HCT116 (cell line): ENCODE results near the gene TNIP1. TPM values are rescaled to one million over a fixed set of nuclear protein-coding genes. Genes with fewer than 3 reads are reported as not detected.

Experiments
- ATAC-seq: fragments of 200-7000 bp; cut with Tn5 transposase; 2 replicates; pipeline ENCODE4 v1.9.1; 2020; ENCODE audit warnings: mild to moderate bottlenecking, moderate library complexity
- BruUV-seq: library from RNA; stranded (reverse); fragments of 400-500 nt; replicated peaks from 2 replicates; lab custom pipeline; 2021; lab: Mats Ljungman, UMichigan
- CTCF ChIA-PET: fragments of 300-600 bp; sonication (Branson Sonifier 250); formaldehyde crosslinking; loops from one replicate; lab custom pipeline; 2021; ENCODE audit warnings: antibody characterized with exemption; lab: Charles Lee
- POLR2A ChIA-PET: fragments of 300-600, 350-600 bp; sonication (Branson Sonifier 250); formaldehyde crosslinking; loops from one replicate; lab custom pipeline; 2021; ENCODE audit warnings: antibody characterized with exemption; lab: Charles Lee
- RAD21 ChIA-PET, 2 experiments: fragments of 300-600 bp; sonication (Branson Sonifier 250); formaldehyde crosslinking; loops; one replicate each; lab custom pipeline; 2023; ENCODE audit warnings: low total read pairs in 2 of 2; ENCODE audit not compliant: uncharacterized antibody in 2 of 2, unreplicated experiment in 2 of 2, low non-redundant PET in 1 of 2; lab: Charles Lee
- DNase-seq: peaks from one replicate; pipeline ENCODE4 v3.0.0-alpha.2; 2010; ENCODE audit warnings: low read depth, low spot score
- H2AFZ ChIP-seq: fragments of 200-600 bp; shearing (Covaris generic), sonication (generic); 2 replicates; pipeline ENCODE4 v1.6.1; 2017; ENCODE audit warnings: low read depth, mixed run types, mixed read lengths, antibody characterized with exemption, low read length; ENCODE audit not compliant: poor library complexity, severe bottlenecking
- H3K27ac ChIP-seq: 2 replicates; pipeline ENCODE4 v1.5.1; 2012; ENCODE audit warnings: low read depth, low read length
- H3K27me3 ChIP-seq: fragments of 200-600 bp; sonication (generic); 2 replicates; pipeline ENCODE4 v1.6.1; 2016; ENCODE audit warnings: mixed run types, low read length, mixed read lengths; ENCODE audit not compliant: insufficient read depth
- H3K36me3 ChIP-seq, 2 experiments: fragments of 200-500 bp in 1 of 2; fragments of 200-600 bp in 1 of 2; sonication (Bioruptor generic) in 1 of 2; sonication (generic) in 1 of 2; 2 replicates each; pipeline versions ENCODE4 v1.5.1 to v1.6.1; 2014 to 2016; ENCODE audit warnings: low read length in 2 of 2, inconsistent platforms in 1 of 2, mixed read lengths in 1 of 2, mixed run types in 1 of 2; ENCODE audit not compliant: insufficient read depth in 2 of 2, control insufficient read depth in 1 of 2
- H3K4me1 ChIP-seq, 2 experiments: fragments of 200-600 bp in 1 of 2; sonication (generic) in 1 of 2; 2 replicates each; pipeline versions ENCODE4 v1.5.1 to v1.6.1; 2012 to 2017; ENCODE audit warnings: low read length in 2 of 2, inconsistent platforms in 1 of 2, mild to moderate bottlenecking in 1 of 2, mixed read lengths in 1 of 2, mixed run types in 1 of 2, moderate library complexity in 1 of 2; ENCODE audit not compliant: insufficient read depth in 2 of 2, control insufficient read depth in 1 of 2
- H3K4me2 ChIP-seq: fragments of 200-600 bp; sonication (generic); 2 replicates; pipeline ENCODE4 v1.6.1; 2017; ENCODE audit warnings: mixed run types, low read length, mixed read lengths
- H3K4me3 ChIP-seq, 2 experiments: fragments of 200-600 bp in 1 of 2; sonication (generic) in 1 of 2; replicated peaks in 1 of 2; 2 replicates each; pipeline ENCODE4 v1.5.1; 2011 to 2016; ENCODE audit warnings: low read length in 2 of 2, control low read depth in 1 of 2, low read depth in 1 of 2, mild to moderate bottlenecking in 1 of 2, mixed read lengths in 1 of 2, mixed run types in 1 of 2
- H3K79me2 ChIP-seq: fragments of 200-600 bp; sonication (generic); 2 replicates; pipeline ENCODE4 v1.6.1; 2017; ENCODE audit warnings: mild to moderate bottlenecking, mixed run types, low read length, moderate library complexity, mixed read lengths; ENCODE audit not compliant: insufficient read depth
- H3K9ac ChIP-seq: fragments of 200-600 bp; sonication (generic); 2 replicates; pipeline ENCODE4 v1.6.1; 2016; ENCODE audit warnings: low read length, mixed read lengths
- H3K9me2 ChIP-seq: fragments of 200-600 bp; sonication (generic), shearing (Covaris generic); 2 replicates; pipeline ENCODE4 v1.6.1; 2017; ENCODE audit warnings: mixed run types, mild to moderate bottlenecking, moderate library complexity; ENCODE audit not compliant: insufficient read depth
- H3K9me3 ChIP-seq, 2 experiments: fragments of 200-500 bp in 1 of 2; fragments of 200-600 bp in 1 of 2; sonication (Bioruptor generic) in 1 of 2; sonication (generic) in 1 of 2; 2 replicates each; pipeline ENCODE4 v1.6.1; 2014 to 2017; ENCODE audit warnings: low read length in 2 of 2, mixed read lengths in 2 of 2, inconsistent platforms in 1 of 2, low read depth in 1 of 2, mild to moderate bottlenecking in 1 of 2, mixed run types in 1 of 2, moderate library complexity in 1 of 2; ENCODE audit not compliant: control insufficient read depth in 1 of 2, insufficient read depth in 1 of 2
- H4K20me1 ChIP-seq: fragments of 200-600 bp; sonication (generic), shearing (Covaris generic); 2 replicates; pipeline ENCODE4 v1.6.1; 2017; ENCODE audit warnings: mixed run types, mild to moderate bottlenecking, moderate library complexity; ENCODE audit not compliant: insufficient read depth
- CBX3 ChIP-seq: IDR thresholded peaks from 2 replicates; pipeline ENCODE4 v1.6.1; 2012; ENCODE audit warnings: low read depth
- EGR1 ChIP-seq: IDR thresholded peaks from 2 replicates; pipeline ENCODE4 v1.6.1; 2012; ENCODE audit warnings: low read depth
- ELF1 ChIP-seq: IDR thresholded peaks from 2 replicates; pipeline ENCODE4 v1.6.1; 2012; ENCODE audit warnings: low read depth, borderline replicate concordance
- EZH2 ChIP-seq: fragments of 200-600 bp; sonication (generic); IDR thresholded peaks from 2 replicates; pipeline ENCODE4 v1.6.1; 2017; ENCODE audit warnings: antibody characterized with exemption, mixed run types
- EZH2phosphoT487 ChIP-seq: fragments of 200-600 bp; IDR thresholded peaks from 2 replicates; pipeline ENCODE4 v1.6.1; 2018; ENCODE audit warnings: antibody characterized with exemption, borderline replicate concordance
- FOSL1 ChIP-seq: IDR thresholded peaks from 2 replicates; pipeline ENCODE4 v1.6.1; 2012; ENCODE audit warnings: low read depth
- JUND ChIP-seq: IDR thresholded peaks from 2 replicates; pipeline ENCODE4 v1.6.1; 2012
- POLR2AphosphoS5 ChIP-seq: IDR thresholded peaks from 2 replicates; pipeline ENCODE4 v1.6.1; 2011; ENCODE audit warnings: mild to moderate bottlenecking, low read depth, low read length, moderate library complexity
- SIN3A ChIP-seq: IDR thresholded peaks from 2 replicates; pipeline ENCODE4 v1.6.1; 2012; ENCODE audit warnings: low read depth
- SP1 ChIP-seq: IDR thresholded peaks from 2 replicates; pipeline ENCODE4 v1.6.1; 2012; ENCODE audit warnings: low read depth
- SRF ChIP-seq: IDR thresholded peaks from 2 replicates; pipeline ENCODE4 v1.6.1; 2012; ENCODE audit warnings: low read depth
- TCF7L2 ChIP-seq: IDR thresholded peaks from 2 replicates; pipeline ENCODE4 v1.7.0; 2011; ENCODE audit warnings: borderline replicate concordance, inconsistent platforms; ENCODE audit not compliant: insufficient read depth, insufficient read length; ENCODE audit errors: extremely low read depth
- YY1 ChIP-seq: IDR thresholded peaks from 2 replicates; pipeline ENCODE4 v1.6.1; 2011; ENCODE audit warnings: low read length, low read depth, moderate library complexity, mild to moderate bottlenecking; ENCODE audit not compliant: insufficient replicate concordance; ENCODE audit errors: extremely low read depth
- ZFX ChIP-seq: fragments of 450-650 bp; IDR thresholded peaks from 2 replicates; pipeline ENCODE4 v1.6.1; 2017
- ZNF274 ChIP-seq: fragments of 200-500 bp; sonication (Bioruptor generic); IDR thresholded peaks from 2 replicates; pipeline ENCODE4 v1.6.1; 2014; ENCODE audit warnings: mild to moderate bottlenecking, low read depth, low read length, inconsistent platforms
- intact Hi-C: fragments of 100-400 bp; cut with micrococcal nuclease; formaldehyde crosslinking; loops from 2 replicates; pipeline ENCODE4 v1.10.0; 2022
- total RNA-seq: library from RNA; stranded (reverse); gene quantifications from one replicate; pipeline ENCODE4 v1.2.1, GENCODE V29; 2021; ENCODE audit not compliant: unreplicated experiment
- TF ChIP-seq, protein P1 (sequence below): IDR thresholded peaks from 2 replicates; pipeline ENCODE4 v1.6.1; 2012
- TF ChIP-seq, protein P2 (sequence below): IDR thresholded peaks from 2 replicates; pipeline ENCODE4 v1.6.1; 2012; ENCODE audit warnings: low read depth
- TF ChIP-seq, protein P3 (sequence below), 3 experiments: fragments of 200-600 bp in 1 of 3; sonication (generic) in 1 of 3; IDR thresholded peaks in 2 of 3; conservative IDR thresholded peaks in 1 of 3; 2 replicates each; pipeline ENCODE4 v1.5.1; 2012 to 2017; ENCODE audit warnings: low read depth in 2 of 3, low read length in 2 of 3, antibody characterized with exemption in 1 of 3, borderline replicate concordance in 1 of 3, control low read depth in 1 of 3, mild to moderate bottlenecking in 1 of 3, mixed read lengths in 1 of 3, mixed run types in 1 of 3, moderate library complexity in 1 of 3; ENCODE audit not compliant: insufficient read depth in 1 of 3
- TF ChIP-seq, protein P4 (sequence below): IDR thresholded peaks from 2 replicates; pipeline ENCODE4 v1.6.1; 2012

TNIP1 gene
- total RNA-seq, 1 experiment from 2014 or later, result 46.0 TPM

DNA sequence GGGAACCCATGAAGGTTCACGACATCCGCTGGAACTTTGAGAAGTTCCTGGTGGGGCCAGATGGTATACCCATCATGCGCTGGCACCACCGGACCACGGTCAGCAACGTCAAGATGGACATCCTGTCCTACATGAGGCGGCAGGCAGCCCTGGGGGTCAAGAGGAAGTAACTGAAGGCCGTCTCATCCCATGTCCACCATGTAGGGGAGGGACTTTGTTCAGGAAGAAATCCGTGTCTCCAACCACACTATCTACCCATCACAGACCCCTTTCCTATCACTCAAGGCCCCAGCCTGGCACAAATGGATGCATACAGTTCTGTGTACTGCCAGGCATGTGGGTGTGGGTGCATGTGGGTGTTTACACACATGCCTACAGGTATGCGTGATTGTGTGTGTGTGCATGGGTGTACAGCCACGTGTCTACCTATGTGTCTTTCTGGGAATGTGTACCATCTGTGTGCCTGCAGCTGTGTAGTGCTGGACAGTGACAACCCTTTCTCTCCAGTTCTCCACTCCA is 52.8 kb downstream of the TNIP1 start:
- Histone ChIP-seq H3K9me2 (no peaks in the 10 kb centered on the region), H3K9ac (no peak overlapping the region), H3K27ac (no peak overlapping the region), H3K4me3 (no peak overlapping the region), H3K27me3 (no peaks in the 10 kb centered on the region), H2AFZ (no peak overlapping the region), H4K20me1 (no peaks in the 10 kb centered on the region), H3K9me3 (no peaks in the 10 kb centered on the region), H3K4me1 (no peaks in the 10 kb centered on the region), H3K79me2 (no peaks in the 10 kb centered on the region), H3K36me3 (0 out of 4 replicates have a peak, but pooled peaks cover 3 to 6% of the 10 kb centered on the region in 2 experiments), H3K4me2 (no peak overlapping the region)
- TF ChIP-seq SRF (no peak), ELF1 (no peak), POLR2AphosphoS5 (no peak), SP1 (no peak), EGR1 (no peak), TCF7L2 (no peak), EZH2phosphoT487 (no peak), CBX3 (no peak), JUND (no peak), SIN3A (no peak), FOSL1 (no peak), EZH2 (no peak), YY1 (no peak), ZNF274 (no peak), ZFX (no peak)
- TF ChIP-seq, protein P1, sequence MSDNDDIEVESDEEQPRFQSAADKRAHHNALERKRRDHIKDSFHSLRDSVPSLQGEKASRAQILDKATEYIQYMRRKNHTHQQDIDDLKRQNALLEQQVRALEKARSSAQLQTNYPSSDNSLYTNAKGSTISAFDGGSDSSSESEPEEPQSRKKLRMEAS, result no peak
- TF ChIP-seq, protein P2, sequence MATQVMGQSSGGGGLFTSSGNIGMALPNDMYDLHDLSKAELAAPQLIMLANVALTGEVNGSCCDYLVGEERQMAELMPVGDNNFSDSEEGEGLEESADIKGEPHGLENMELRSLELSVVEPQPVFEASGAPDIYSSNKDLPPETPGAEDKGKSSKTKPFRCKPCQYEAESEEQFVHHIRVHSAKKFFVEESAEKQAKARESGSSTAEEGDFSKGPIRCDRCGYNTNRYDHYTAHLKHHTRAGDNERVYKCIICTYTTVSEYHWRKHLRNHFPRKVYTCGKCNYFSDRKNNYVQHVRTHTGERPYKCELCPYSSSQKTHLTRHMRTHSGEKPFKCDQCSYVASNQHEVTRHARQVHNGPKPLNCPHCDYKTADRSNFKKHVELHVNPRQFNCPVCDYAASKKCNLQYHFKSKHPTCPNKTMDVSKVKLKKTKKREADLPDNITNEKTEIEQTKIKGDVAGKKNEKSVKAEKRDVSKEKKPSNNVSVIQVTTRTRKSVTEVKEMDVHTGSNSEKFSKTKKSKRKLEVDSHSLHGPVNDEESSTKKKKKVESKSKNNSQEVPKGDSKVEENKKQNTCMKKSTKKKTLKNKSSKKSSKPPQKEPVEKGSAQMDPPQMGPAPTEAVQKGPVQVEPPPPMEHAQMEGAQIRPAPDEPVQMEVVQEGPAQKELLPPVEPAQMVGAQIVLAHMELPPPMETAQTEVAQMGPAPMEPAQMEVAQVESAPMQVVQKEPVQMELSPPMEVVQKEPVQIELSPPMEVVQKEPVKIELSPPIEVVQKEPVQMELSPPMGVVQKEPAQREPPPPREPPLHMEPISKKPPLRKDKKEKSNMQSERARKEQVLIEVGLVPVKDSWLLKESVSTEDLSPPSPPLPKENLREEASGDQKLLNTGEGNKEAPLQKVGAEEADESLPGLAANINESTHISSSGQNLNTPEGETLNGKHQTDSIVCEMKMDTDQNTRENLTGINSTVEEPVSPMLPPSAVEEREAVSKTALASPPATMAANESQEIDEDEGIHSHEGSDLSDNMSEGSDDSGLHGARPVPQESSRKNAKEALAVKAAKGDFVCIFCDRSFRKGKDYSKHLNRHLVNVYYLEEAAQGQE, result no peak
- TF ChIP-seq, protein P3, sequence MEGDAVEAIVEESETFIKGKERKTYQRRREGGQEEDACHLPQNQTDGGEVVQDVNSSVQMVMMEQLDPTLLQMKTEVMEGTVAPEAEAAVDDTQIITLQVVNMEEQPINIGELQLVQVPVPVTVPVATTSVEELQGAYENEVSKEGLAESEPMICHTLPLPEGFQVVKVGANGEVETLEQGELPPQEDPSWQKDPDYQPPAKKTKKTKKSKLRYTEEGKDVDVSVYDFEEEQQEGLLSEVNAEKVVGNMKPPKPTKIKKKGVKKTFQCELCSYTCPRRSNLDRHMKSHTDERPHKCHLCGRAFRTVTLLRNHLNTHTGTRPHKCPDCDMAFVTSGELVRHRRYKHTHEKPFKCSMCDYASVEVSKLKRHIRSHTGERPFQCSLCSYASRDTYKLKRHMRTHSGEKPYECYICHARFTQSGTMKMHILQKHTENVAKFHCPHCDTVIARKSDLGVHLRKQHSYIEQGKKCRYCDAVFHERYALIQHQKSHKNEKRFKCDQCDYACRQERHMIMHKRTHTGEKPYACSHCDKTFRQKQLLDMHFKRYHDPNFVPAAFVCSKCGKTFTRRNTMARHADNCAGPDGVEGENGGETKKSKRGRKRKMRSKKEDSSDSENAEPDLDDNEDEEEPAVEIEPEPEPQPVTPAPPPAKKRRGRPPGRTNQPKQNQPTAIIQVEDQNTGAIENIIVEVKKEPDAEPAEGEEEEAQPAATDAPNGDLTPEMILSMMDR (IDR thresholded peaks at IDR 0.05 in 2 of 3, conservative IDR thresholded peaks at IDR 0.05 in 1 of 3; ENCODE audit: borderline replicate concordance in 1 of 3, insufficient read depth in 1 of 3, low read depth in 2 of 3, low read length in 2 of 3), result no peak
- TF ChIP-seq, protein P4, sequence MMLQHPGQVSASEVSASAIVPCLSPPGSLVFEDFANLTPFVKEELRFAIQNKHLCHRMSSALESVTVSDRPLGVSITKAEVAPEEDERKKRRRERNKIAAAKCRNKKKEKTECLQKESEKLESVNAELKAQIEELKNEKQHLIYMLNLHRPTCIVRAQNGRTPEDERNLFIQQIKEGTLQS, result no peak
- ATAC-seq (no peak), DNase-seq (no peak)
- RAD21 ChIA-PET, result no interaction called here
- POLR2A ChIA-PET, result no interaction called here
- intact Hi-C loops, result no loop called here
- BruUV-seq, result no TSS peak
- CTCF ChIA-PET, result no interaction called here
